ENCODE measurements around the gene BOC.

BOC gene

DNA sequence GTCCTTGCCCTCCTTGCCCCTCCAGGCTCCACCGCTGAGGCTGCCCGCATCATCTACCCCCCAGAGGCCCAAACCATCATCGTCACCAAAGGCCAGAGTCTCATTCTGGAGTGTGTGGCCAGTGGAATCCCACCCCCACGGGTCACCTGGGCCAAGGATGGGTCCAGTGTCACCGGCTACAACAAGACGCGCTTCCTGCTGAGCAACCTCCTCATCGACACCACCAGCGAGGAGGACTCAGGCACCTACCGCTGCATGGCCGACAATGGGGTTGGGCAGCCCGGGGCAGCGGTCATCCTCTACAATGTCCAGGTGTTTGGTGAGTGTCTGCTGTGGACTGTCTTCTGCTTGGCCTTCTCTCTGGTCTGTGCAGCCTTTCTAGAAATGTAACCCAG lies 61.0 kb downstream of the BOC start:
- Histone ChIP-seq H3K9ac (no peak overlapping the region), H2AFZ (no peak overlapping the region), H3K27ac (no peak overlapping the region), H3K36me3 (ENCODE audit: control insufficient read depth, insufficient read depth, low read length) (no peaks in the 10 kb centered on the region), H3K4me2 (ENCODE audit: low read length) (no peak overlapping the region), H3K79me2 (no peaks in the 10 kb centered on the region), H3K4me3 (ENCODE audit: low read depth, low read length) (no peak overlapping the region), H3K27me3 (ENCODE audit: control insufficient read depth, insufficient read depth, low read length) (no peaks in the 10 kb centered on the region), H3K9me3 (ENCODE audit: control insufficient read depth, low read length) (no peaks in the 10 kb centered on the region), H3K4me1 (no peaks in the 10 kb centered on the region)
- TF ChIP-seq CTCF (IDR thresholded peaks at IDR 0.05), result no peak

GRCh38 chr3:113273011-113273410 lies 61.7 kb downstream of the BOC start:
- Histone ChIP-seq H3K4me1 (no peaks in the 10 kb centered on the region), H3K36me3 (ENCODE audit: control insufficient read depth, insufficient read depth, low read length) (no peaks in the 10 kb centered on the region)

DNA sequence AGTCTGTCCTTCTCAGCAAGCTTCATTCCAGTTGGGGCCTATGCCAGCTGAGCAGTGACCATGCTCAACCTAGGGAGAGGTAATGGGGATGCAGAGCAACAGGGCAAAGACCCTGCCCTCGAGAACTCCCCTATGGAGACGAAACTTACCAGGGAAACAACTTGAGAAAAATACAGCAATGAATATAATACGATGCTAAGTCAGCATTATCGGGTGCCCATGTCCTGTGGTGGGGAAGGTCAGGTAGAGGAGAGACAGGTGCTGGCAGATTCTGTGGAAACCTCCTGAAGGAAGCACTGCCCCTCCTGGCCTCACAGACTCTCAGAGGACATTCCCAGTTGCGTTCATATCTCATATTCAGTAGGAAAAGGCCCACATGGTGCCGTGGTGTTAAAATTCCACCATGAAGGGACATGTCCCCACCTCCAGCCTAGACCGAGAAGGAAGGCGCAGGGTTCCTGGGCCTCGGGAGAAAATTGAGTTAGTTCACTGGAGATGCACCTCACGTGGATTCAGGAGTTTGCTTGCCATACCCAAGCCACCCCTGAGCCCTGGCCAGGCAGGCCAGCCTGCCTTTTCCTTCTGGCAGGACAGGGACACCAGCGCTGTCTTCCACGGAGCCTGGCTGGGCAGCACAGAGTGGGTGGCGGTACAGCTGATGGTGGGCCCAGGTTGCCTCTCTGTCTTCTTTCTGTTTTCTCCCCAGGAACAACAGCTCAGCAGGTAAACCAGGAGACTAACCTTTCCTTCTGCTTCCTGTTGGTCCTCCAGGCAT lies 62.4 kb downstream of the BOC start:
- no peak overlapping the region for H3K27ac ChIP-seq
- TF ChIP-seq CTCF (IDR thresholded peaks at IDR 0.05), result no peak

More at GRCh38 chr3:113273011-113273410, 61.7 kb downstream of the BOC start:
- Histone ChIP-seq H3K27ac (no peak overlapping the region), H2AFZ (no peak overlapping the region), H3K9ac (no peak overlapping the region), H3K27me3 (ENCODE audit: control insufficient read depth, insufficient read depth, low read length) (no peaks in the 10 kb centered on the region), H3K79me2 (no peaks in the 10 kb centered on the region), H3K4me2 (ENCODE audit: low read length) (no peak overlapping the region), H3K9me3 (ENCODE audit: control insufficient read depth, low read length) (no peaks in the 10 kb centered on the region), H3K4me3 (ENCODE audit: low read depth, low read length) (no peak overlapping the region)
- TF ChIP-seq CTCF (IDR thresholded peaks at IDR 0.05), result no peak

DNA sequence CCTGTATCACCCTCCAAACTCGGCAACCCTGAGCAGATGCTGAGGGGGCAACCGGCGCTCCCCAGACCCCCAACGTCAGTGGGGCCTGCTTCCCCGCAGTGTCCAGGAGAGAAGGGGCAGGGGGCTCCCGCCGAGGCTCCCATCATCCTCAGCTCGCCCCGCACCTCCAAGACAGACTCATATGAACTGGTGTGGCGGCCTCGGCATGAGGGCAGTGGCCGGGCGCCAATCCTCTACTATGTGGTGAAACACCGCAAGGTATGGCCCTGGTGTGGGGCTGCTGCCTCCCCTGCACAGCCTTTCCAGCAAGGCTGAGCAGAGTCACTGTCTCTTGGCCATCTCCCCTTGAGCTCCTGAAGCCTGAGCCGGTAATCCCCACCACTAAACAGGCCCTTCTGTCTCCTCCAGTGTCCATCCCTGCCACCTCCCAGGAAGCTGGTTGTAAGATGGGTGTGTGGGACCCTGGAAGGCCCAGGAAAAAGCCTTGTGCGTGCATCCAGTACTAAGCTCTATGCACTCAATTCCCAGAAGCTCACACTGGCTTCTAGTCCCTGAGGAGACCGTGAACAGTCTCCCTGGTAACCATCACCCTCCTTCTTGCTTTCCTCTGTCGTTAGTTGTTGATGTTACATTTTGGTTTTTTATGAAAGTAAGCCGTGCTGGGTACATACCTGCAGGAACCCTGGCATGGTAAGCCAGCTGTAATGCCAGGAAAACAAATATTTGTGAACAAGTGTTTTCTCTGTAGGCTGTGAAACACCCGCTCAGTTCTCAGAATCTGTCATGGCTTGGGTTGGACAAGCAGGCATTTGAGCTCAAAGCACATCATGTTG lies 63.3 kb downstream of the BOC start:
- Histone ChIP-seq H3K9ac (no peak overlapping the region), H3K9me3 (ENCODE audit: control insufficient read depth, low read length) (no peaks in the 10 kb centered on the region), H3K27ac (no peak overlapping the region), H3K36me3 (ENCODE audit: control insufficient read depth, insufficient read depth, low read length) (no peaks in the 10 kb centered on the region), H2AFZ (no peak overlapping the region), H3K4me2 (ENCODE audit: low read length) (no peak overlapping the region), H3K27me3 (ENCODE audit: control insufficient read depth, insufficient read depth, low read length) (no peaks in the 10 kb centered on the region), H3K79me2 (no peaks in the 10 kb centered on the region), H3K4me1 (no peaks in the 10 kb centered on the region), H3K4me3 (ENCODE audit: low read depth, low read length) (no peak overlapping the region)
- TF ChIP-seq CTCF (IDR thresholded peaks at IDR 0.05), result no peak

More for the DNA sequence above, 62.4 kb downstream of the BOC start:
- Histone ChIP-seq H3K79me2 (no peaks in the 10 kb centered on the region), H3K4me3 (ENCODE audit: low read depth, low read length) (no peak overlapping the region), H3K4me2 (ENCODE audit: low read length) (no peak overlapping the region), H3K9ac (no peak overlapping the region), H3K4me1 (no peaks in the 10 kb centered on the region), H2AFZ (no peak overlapping the region), H3K36me3 (ENCODE audit: control insufficient read depth, insufficient read depth, low read length) (no peaks in the 10 kb centered on the region), H3K9me3 (ENCODE audit: control insufficient read depth, low read length) (no peaks in the 10 kb centered on the region), H3K27me3 (ENCODE audit: control insufficient read depth, insufficient read depth, low read length) (no peaks in the 10 kb centered on the region)
